ENCODE data around the gene PORCN.

Gene PORCN

DNA sequence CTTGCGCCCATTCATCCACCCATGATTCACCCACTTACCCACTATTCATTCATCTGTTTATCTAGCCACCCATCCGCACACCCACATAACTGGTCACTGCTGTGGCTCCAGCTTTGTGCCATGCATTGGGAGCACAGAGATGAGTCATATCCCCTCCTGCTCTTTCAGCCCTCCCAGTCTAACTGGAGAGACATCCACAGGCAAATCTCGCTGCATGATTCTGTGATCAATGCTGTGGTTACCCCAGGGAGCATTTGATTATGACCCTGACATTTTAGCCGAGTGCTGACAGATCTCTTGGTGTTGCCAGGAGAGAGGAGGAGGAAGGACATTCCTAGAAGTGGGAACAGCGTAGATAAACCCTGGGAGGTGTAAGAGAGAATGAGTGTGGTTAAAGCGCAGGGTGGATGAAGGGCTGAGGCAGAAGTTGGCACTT, 10.4 kb upstream of the PORCN start:
- Histone ChIP-seq H3K4me3 (IDR thresholded peaks at IDR 0.05; ENCODE audit: insufficient read depth, low read depth, low read length) (no peak overlapping the region), H3K79me2 (ENCODE audit: insufficient read depth, low read depth) (no peaks in the 10 kb centered on the region), H3K4me1 (ENCODE audit: low read depth, poor library complexity, severe bottlenecking) (no peaks in the 10 kb centered on the region), H3K27ac (no peak overlapping the region), H3K4me2 (no peak overlapping the region), H2AFZ (ENCODE audit: low read depth) (no peak overlapping the region), H3K9ac (no peak overlapping the region), H3K36me3 (ENCODE audit: insufficient read depth) (no peaks in the 10 kb centered on the region), H4K20me1 (ENCODE audit: insufficient read depth) (no peaks in the 10 kb centered on the region), H3K27me3 (ENCODE audit: insufficient read depth, low read depth) (no peaks in the 10 kb centered on the region)
- TF ChIP-seq, protein P1, sequence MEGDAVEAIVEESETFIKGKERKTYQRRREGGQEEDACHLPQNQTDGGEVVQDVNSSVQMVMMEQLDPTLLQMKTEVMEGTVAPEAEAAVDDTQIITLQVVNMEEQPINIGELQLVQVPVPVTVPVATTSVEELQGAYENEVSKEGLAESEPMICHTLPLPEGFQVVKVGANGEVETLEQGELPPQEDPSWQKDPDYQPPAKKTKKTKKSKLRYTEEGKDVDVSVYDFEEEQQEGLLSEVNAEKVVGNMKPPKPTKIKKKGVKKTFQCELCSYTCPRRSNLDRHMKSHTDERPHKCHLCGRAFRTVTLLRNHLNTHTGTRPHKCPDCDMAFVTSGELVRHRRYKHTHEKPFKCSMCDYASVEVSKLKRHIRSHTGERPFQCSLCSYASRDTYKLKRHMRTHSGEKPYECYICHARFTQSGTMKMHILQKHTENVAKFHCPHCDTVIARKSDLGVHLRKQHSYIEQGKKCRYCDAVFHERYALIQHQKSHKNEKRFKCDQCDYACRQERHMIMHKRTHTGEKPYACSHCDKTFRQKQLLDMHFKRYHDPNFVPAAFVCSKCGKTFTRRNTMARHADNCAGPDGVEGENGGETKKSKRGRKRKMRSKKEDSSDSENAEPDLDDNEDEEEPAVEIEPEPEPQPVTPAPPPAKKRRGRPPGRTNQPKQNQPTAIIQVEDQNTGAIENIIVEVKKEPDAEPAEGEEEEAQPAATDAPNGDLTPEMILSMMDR (conservative IDR thresholded peaks at IDR 0.05; ENCODE audit: low read depth, low read length), result no peak

DNA sequence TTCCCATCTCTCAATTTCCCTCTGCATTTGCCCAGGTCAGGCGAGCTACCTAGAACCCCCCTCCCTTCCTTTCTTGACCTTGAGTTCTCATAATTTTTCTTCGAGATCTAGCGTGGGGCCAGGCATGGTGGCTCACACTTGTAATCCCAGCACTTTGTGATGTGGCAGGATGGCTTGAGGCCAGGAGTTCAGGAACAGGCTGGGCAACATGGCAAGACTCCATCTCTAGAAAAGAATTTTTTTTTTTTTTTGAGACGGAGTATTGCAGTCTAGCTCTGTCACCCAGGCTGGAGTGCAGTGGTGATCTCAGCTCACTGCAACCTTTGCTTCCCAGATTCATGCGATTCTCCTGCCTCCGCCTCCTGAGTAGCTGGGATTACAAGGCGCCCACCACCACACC, 4.5 kb upstream of the PORCN start:
- H3K79me2 ChIP-seq (ENCODE audit: insufficient read depth, low read depth), result no peaks in the 10 kb centered on the region
- H3K4me1 ChIP-seq (ENCODE audit: low read depth, poor library complexity, severe bottlenecking), result peaks cover 3% of the 10 kb centered on the region
- no peaks in the 10 kb centered on the region for H3K36me3 ChIP-seq (ENCODE audit: insufficient read depth)
- TF ChIP-seq, protein P1 (conservative IDR thresholded peaks at IDR 0.05; ENCODE audit: low read depth, low read length), result no peak
- no peak overlapping the region for H3K27ac ChIP-seq
- H3K9ac ChIP-seq, result no peak overlapping the region
- no peak overlapping the region for H3K4me3 ChIP-seq (IDR thresholded peaks at IDR 0.05; ENCODE audit: insufficient read depth, low read depth, low read length)
- no peaks in the 10 kb centered on the region for H3K27me3 ChIP-seq (ENCODE audit: insufficient read depth, low read depth)
- no peak overlapping the region for H3K4me2 ChIP-seq
- H4K20me1 ChIP-seq (ENCODE audit: insufficient read depth), result no peaks in the 10 kb centered on the region
- no peak overlapping the region for H2AFZ ChIP-seq (ENCODE audit: low read depth)

DNA sequence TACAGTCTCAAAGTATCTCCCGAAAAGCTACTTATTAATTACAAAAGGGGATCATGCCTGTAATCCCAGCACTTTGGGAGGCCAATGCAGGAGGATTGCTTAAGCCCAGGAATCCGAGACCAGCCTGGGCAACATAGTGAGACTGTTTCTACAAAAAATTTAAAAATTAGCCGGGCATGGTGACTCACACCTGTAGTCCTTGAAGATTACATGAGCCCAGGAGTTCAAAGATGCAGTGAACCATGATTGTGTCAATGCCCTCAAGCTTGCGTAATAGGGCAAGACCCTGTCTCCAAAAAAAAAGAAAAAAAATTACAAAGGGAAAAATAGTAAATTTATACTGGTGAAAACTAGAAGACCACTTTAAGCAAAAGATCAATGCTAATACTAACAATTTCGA, 3.3 kb upstream of the PORCN start:
- no peak overlapping the region for H3K27ac ChIP-seq
- H4K20me1 ChIP-seq (ENCODE audit: insufficient read depth), result no peaks in the 10 kb centered on the region
- H3K36me3 ChIP-seq (ENCODE audit: insufficient read depth), result no peaks in the 10 kb centered on the region
- H3K79me2 ChIP-seq (ENCODE audit: insufficient read depth, low read depth), result no peaks in the 10 kb centered on the region
- peaks cover 3% of the 10 kb centered on the region for H3K4me1 ChIP-seq (ENCODE audit: low read depth, poor library complexity, severe bottlenecking)
- H3K9ac ChIP-seq, result no peak overlapping the region
- no peak overlapping the region for H3K4me2 ChIP-seq
- TF ChIP-seq, protein P1 (conservative IDR thresholded peaks at IDR 0.05; ENCODE audit: low read depth, low read length), result no peak
- no peak overlapping the region for H3K4me3 ChIP-seq (IDR thresholded peaks at IDR 0.05; ENCODE audit: insufficient read depth, low read depth, low read length)
- no peaks in the 10 kb centered on the region for H3K27me3 ChIP-seq (ENCODE audit: insufficient read depth, low read depth)
- H2AFZ ChIP-seq (ENCODE audit: low read depth), result no peak overlapping the region

DNA sequence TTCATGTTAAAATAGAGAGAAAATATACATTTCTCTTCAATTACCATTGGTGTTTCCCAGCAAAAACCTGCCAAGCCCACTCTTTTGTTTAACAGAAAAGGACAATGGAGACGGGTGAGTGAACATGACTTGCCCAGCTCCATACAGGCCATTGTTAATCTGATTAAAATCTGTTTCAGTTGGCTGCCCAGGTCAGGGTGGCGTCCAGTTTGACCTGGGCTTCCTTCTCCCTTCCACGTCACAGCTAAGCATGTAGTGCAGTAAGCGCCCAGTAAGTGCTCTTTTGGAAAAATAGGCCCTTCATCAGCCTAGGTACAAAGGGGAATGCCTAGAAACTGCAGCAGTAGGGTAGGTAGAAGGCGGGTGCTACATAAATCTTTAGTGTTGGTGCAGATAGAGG, 1.5 kb upstream of the PORCN start:
- Histone ChIP-seq H3K9ac (no peak overlapping the region), H3K4me2 (no peak overlapping the region), H3K27ac (no peak overlapping the region), H3K79me2 (ENCODE audit: insufficient read depth, low read depth) (no peaks in the 10 kb centered on the region), H3K4me3 (IDR thresholded peaks at IDR 0.05; ENCODE audit: insufficient read depth, low read depth, low read length) (no peak overlapping the region), H2AFZ (ENCODE audit: low read depth) (no peak overlapping the region), H3K36me3 (ENCODE audit: insufficient read depth) (no peaks in the 10 kb centered on the region), H4K20me1 (ENCODE audit: insufficient read depth) (no peaks in the 10 kb centered on the region), H3K4me1 (ENCODE audit: low read depth, poor library complexity, severe bottlenecking) (peaks cover 3% of the 10 kb centered on the region), H3K27me3 (ENCODE audit: insufficient read depth, low read depth) (no peaks in the 10 kb centered on the region)
- TF ChIP-seq, protein P1 (conservative IDR thresholded peaks at IDR 0.05; ENCODE audit: low read depth, low read length), result no peak

Data from KMS-11 (cell line).